Activated CD8-positive, alpha-beta memory T cell treated with anti-CD3 and anti-CD28 coated beads, Interleukin-2, amount 50 U/mL, for 48 hours (primary cell): ENCODE measurements around the gene AMER2.
"Not testable (repeated sequence)": the region's sequence is repeated elsewhere in the genome, so short reads cannot be mapped to it uniquely, and the experiment has no call there.

ENCODE experiments used
- DNase-seq: peaks from one replicate; pipeline ENCODE4 v3.0.0-alpha.2; 2020

Gene AMER2

DNA sequence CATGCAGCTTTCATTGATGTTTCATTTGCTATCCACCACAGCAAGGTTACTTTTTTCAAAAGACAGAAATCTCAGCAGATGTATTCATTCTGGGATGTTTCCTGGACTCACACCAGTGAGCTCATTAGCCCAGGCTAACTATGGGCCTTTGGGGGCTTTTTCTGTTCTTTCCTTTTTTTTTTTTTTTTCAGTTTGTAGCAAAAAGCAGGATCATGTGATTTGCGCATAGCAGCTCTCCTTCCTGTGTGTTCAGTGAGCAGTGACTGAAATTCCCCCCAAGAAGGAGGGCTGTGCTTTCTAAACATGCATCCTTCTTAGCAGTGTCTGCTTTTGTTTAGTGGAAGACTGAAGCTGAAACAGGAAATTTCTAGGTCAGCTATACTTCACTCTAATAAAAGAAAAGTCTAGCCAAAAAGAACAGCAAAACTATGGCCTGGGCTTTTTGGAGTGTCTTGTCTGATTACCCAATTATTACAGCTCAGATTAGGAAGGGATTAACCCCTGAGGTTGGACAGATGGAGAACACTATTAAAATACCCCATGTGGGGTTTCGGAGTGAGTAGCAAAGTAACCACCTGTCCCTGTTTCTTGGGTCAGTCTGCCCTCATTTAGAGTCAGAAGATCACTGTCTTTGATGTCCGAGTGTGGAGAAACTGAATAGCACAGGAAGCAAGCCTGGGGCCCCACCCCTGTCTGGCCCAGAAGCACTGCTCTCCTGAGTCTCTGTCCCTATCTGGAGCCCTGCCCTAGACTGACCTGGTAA lies 8.9 kb upstream of the AMER2 start:
- DNase-seq = no peak

DNA sequence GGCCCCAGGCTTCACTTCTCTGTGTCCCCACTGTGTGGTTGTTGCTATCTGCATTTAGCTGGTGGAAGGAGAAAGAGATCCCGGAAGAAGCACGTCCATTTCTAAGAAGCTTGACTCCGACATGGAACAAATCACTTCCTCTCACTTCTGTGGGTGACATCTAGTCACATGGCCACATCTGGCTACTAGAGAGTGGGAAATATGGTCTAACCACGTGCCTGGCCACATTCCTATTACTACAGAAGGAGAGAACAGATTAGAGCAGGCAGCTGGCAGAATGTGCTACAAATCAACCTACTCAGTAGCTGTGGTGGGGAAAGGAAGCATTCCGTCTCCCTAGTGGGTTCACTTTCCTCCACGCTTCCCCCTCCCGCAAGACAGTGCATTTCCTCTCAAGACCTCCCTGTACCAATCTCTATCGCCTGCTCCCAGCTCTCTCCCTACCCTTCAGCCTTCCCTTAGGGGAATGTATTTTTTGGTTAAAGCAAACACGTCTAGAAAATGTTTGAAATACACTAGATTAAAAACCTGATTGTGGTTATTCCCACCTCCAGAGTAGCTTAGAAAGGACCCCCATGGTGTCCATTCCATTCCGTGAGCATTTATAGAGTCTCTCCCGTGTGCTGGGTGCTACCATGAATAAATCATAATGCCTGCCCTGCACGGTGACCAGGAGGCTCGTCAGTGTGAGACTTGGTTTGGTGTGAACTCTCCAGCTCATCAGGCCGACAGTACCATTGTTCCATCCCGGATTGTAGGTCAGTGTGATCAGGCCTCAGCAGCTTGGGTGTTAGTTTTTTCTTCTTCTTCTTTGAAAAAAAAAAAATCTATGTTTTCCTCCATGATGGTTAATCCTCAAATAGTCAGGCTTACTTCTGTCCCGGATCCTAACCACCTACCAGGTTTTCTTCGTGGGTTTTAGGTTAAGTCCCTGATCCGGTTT lies 8.0 kb upstream of the AMER2 start:
- no peak for DNase-seq

DNA sequence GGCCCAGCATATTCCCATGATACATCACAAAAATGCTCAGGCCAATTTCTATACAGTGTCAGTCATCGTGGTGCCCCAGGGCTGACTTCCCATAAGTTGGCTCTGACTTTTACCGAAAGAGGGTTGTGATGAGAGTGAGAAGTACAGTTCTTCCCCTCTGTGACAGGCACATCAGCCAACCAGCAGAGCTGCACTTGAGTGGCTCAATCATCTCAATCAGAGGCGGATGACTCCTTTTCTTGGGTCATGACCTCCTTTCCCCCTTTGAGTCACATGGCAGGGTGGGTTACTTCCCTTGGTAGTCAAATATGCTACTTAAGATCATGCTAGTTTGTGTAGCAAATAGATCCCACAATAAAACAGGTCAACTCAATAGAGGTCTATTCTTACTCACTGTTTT lies 6.9 kb upstream of the AMER2 start:
- no peak for DNase-seq

DNA sequence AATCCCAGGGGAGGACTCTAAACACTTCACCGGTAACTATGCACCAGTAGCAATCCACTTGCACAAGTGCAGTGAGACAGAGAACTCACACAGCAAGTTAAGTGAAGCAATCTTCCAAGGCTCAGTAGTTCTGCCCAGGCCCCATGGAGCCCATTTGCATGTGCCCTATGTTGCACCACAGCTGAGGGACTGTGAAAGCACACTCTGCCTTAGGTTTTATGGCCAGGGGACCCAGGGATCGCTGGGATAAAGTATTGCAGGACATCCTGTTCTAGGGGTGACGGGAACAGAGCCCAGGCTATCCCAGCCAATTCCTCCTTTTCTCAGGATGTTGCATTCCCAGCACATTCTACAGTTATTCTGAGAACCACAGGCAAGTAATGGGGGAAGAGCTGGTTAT lies 6.0 kb upstream of the AMER2 start:
- no peak for DNase-seq

DNA sequence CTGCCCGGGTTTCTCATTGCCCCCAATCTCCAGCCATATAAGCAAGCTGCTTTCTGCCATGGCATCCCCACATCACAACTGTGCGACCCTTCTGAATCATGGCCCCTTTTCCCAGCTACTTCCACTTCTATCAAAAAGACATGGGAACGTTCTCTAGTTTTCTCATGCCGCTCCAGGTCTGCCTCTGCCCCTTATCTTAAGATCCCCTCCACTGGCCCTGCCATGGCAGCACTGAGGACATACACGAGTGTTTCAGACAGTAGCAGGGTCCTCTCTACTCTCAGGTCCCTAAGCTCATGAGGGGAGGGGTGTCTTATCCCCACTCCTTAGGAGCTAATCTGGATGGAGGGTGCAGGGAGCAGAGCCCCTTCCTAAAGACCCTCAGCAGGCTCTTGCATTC lies 5.5 kb upstream of the AMER2 start:
- no peak for DNase-seq

DNA sequence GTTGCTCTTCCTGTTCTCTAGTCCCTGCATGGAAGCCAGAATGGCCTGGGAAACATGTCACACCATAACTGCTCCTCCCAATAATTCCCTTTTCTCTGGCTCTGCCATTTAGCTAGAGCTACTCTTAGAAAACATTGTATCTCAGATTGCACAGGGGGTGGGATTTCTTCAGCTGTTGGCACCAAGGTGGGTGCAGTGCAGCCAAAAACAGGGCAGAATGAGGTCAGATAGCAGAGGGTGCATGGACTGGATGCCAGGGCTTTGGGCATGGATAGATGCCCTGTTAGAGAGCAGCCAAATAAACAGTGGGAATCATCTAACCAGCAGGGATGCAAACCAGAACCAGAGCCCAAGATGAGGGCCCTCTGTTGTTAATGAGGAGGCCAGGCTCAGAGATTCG lies 4.9 kb upstream of the AMER2 start:
- DNase-seq = no peak

DNA sequence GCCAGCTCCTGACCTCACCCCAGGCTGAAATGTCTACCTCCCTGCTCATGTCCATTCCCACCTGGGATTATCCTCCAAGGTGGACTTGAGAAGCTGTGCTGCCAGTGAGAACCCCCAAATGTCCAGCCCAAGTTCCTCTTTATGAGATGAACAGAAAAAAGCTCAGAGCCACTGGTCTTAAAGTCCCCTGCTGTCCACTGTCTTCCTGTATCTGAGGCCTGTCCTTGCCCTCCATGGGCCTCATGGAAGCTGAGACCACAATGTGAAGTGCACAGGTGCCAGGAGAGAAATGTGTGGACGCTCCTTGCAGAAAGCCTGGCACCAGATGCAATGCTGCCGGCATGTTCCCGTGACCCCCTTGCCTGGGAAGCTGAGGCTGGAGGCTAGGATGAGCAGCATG lies 3.3 kb upstream of the AMER2 start:
- no peak for DNase-seq

DNA sequence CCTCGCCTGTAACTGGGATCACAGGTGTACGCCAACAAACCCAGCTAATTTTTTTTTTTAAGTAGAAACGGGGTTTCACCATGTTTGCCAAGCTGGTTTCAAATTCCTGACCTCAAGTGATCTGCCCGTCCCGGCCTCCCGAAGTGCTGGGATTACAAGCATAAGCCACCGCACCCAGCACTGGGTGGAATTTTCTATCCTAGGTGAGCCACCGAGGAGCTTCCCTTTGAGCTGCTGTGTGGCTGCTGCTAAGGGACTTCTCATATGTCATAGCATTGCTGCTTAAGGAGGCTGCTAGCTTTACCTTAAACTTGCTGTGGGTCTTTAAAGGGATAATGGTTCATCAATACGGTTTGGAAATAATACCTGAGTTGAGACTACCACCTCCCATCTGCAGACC lies 2.9 kb upstream of the AMER2 start:
- no peak for DNase-seq

DNA sequence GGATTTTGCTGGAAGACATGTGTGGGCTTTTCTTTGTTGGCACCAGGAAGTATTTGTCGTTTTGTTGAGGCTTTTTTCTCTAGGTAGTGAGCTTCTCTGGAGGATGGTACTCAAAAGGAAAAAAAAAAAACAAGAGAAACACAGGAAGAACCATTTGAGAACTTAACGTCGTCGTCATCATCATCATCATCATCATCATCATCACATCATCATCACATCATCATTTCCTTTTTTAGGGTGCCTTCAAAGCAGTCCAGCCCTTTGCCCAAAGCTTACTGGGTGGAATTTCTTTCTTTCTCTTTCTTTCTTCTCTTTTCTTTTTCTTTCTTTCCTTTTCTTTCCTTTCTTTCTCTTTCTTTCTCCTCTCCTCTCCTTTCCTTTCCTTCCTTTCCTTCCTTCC lies 2.2 kb upstream of the AMER2 start:
- no peak for DNase-seq

DNA sequence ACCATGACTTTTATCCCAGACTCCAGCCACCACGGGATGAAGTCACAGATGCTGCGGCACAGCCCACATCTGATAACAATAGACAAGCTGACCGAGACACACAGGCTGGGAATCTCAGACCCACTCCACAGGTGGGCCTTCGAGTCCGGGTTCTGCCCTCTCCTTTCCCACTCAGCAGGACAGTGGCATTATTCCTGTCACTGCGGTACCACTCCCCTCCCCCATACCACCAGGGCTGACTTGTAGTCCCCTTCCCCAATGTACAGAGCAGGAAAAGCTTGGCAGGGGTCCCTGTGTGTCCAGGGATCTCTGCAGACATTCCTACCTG lies 179 bp upstream of the AMER2 start:
- DNase-seq = no peak

DNA sequence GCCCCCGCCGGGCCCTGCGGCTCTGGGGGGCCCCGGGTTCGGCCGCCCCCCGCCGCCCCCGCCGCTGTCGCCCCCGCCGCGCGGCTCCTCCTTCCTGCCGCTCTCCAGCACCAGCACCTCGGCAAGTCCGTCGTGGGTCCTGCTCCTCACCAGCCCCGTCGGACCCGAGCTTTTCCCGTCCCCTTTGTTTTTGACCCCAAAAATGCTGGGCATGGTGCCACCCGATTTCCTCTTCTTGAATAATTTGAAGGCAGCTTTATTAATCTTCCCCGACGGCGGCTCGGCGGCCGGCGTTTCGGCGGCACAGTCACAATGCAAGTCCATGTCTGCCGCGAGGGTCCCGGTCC lies 945 bp downstream of the AMER2 start:
- no peak for DNase-seq

DNA sequence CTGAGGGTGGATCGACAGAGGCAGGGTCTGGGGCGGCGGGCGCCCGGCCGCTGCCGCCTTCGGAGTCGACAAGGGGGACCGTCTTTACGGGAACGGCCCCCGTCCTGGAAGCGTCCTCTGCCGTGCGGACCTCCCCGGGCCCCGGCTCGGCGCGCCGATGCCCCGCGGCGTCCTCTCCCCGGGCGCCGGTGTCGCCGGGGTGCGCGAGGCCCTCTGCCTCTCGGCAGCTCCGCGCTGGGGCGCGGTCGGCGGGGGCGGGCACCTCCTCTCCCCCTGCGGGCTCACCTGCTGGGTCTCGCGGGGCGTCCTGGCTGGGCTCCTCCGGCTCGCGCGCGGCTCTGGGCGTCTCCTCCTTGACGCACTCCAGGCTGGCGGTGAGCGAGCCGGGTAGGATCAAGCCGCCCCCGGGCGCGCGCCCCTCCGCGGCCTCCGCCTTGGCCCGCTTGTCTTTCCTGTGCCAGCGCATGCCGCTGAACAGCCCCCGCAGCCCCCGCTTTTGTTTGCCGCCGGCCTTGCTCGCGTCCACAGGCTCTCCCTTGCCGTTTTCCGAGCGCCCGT lies 1.5 kb downstream of the AMER2 start:
- DNase-seq = peak; percentile 55

DNA sequence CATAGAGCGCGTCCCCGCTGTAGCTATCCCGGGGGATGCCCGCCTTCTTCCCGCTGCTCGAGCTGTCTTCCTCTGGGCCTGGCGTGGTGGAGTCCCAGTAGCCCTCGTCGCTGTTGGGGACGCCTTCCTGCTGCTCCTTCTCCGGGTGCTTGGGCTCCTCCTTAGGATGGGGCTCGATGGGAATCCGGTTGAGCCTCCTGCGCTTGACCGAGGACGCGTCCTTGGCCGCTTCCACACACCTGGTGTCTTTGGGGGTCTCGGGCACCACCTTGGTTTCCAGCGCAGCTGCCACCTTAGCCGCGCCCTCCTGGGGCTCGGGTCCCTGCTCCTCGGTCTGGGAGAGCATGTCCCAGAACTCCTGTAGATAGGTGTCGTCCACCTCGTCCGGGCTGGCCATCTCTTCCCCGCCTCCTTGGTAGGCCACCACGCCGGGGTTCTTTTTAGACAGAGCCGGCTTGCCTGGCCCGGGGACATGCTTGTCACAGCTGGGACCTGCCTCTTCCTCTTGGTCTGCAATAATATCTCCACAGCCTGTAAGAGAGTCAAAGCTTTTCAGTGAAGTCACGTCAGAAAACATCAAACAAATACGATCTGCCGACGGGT lies 2.0 kb downstream of the AMER2 start:
- DNase-seq = no peak

DNA sequence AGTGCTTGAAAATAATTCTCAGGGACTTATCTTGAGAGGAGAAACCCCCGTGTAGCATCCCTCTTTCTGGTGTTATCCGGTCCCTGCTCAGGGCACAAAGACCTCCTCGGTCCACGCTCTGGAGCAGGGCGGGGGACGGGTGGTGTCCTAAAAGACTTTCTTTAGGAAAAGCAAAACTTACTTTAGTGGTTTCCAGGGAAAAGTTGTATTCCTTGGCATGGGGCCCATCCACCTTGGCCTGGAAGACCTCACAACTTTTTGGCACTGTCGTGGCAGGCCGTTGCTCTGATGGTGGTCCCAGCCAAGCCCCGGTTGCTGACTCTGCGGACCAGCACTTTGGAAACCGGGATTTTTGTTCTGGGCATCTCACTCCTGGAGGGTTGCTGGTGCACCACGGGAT lies 2.7 kb downstream of the AMER2 start:
- no peak for DNase-seq

DNA sequence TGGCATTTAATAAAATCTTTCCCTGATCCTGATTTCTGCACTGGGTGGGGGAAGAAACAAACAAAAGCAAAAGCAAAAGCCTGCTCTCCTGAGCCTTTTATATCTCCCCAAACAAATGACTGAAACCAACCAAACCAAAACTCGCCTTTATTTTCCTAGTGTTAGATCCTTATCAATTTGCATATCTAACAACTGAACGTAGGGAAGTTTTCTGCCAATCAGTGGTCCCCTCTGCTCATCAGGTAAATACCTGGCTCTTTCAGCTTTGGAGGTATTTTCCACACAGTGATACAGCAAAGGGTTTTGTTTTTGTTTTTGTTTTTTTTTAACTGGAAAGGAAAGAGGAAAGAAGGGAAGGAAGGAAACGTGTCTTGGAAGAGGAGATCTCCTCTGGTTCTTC lies 3.3 kb downstream of the AMER2 start:
- DNase-seq = no peak

DNA sequence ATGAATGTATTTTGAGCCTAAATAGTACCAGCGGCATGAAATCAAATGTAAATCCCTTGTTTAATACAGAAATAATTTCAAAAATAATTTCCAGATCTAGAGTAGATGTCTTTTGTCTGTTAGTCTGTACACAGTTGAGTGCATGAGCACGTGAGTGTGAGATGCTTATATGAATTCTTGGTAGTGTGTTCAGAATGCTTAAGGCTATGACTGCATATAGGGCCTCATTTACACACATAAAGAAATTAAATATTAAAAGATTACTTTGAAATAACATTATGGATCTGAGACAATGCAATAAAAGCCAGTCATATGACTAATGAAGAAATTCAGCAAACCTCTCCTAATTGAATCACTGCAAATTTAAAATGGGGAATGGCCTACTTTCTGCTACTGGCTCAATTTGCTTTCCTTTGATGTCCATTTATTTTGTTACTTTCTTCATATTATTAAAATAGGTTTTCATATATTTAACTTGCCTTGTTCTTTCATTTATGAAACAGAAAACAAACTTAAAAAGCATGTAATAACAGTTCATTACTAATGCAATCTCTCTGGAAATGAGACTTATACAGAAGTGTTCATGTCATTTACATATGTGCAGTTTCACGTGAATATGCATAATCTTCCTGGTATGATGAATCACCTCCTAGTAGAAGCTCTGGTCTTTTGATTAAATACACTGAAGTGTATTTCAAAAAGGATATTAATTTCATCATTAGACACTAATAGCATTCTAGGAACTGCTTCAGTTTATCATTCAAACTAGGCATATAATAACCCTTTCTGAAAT lies 4.5 kb downstream of the AMER2 start:
- DNase-seq = no peak

DNA sequence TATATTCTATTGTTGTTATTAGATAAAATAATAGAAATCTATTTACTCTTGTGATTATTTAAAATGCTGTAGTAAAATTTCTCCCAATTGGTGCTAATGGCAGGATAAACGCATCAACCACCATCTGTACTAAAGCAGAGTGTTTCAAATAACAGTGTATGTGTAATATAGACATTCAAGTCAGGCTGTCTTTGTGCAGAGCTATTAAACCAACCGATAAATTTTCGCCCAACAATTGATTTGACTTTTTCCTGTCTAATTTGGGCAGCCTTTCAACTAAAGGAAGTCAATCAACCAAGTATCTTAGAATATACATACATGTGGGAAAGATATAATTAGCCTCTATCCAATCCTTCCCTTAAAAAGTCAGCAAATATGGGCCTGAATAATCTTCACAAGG lies 5.8 kb downstream of the AMER2 start:
- no peak for DNase-seq

DNA sequence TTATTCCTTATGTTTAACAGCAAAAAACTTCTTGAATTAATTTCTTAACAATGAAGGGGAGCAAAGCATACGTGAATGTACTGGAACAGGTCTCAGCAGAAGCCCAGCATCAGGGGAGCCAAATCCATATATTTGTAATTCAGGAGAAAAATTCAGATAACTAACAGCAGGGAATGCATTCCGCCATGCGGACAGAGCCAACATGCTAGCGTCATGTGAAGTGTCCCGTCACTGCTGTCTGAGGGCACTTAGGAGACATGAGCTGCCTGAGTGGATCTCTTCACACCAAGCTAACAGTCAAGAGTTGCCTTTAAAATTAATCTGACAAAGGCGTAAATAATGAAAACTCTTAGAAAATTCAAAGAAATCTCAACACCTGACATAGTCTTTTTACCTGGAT lies 6.4 kb downstream of the AMER2 start:
- DNase-seq = no peak

DNA sequence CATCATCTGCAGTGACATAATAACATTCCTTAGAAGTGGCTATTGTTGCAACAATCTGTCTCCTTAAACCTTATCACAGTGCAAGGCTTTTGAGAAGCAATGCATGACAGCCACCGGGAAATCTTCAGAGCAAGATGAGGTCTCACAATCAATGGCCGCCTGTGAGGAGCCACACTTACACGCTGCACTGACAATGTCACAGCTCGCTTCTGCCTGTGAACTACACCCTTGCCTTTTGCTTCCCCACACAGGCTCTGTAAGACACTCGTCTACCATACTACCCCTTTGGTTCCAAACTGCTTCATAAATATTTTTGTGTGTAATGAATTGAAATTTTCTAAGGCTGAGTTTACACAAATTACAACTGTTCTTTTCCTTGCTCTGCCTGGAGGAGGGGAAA lies 6.9 kb downstream of the AMER2 start:
- not testable (repeated sequence) for DNase-seq

DNA sequence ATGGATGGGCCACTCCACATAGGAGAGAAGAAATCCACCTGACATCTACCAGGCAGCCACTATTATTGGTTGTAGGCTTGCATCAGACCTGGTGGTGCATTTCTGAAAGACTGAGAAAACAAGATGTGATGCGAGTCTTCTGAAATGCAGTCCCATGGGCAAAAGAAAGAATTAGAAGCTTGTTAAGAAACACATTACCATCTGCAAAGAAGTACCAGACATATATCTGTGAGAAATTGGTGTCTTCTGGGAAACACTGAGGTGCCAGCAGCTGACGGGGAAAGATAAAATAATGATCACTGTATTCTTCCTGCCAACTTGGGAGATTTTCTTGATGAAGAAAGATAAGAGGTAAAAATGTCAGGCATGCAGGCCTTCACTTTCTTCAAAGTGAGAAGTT lies 14.4 kb downstream of the AMER2 start:
- no peak for DNase-seq

DNA sequence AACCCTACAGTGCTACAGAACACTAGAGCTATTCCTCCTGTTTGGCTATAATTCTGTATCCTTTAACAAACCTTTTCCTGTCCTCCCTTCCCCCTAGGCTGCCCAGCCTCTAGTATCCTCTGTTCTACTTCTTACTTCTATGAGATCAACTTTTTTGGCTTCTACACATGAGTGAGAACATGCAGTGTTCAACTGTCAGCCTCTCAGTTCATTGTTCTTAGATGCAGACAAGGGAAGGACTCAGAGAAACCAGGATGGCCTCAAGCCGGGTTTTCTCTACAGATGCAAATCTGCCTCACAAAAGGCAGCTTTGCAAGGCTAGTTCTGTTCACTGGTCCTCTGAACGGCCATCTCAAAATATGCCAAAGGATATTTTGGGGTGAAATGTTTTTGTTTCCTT lies 18.4 kb downstream of the AMER2 start:
- no peak for DNase-seq

DNA sequence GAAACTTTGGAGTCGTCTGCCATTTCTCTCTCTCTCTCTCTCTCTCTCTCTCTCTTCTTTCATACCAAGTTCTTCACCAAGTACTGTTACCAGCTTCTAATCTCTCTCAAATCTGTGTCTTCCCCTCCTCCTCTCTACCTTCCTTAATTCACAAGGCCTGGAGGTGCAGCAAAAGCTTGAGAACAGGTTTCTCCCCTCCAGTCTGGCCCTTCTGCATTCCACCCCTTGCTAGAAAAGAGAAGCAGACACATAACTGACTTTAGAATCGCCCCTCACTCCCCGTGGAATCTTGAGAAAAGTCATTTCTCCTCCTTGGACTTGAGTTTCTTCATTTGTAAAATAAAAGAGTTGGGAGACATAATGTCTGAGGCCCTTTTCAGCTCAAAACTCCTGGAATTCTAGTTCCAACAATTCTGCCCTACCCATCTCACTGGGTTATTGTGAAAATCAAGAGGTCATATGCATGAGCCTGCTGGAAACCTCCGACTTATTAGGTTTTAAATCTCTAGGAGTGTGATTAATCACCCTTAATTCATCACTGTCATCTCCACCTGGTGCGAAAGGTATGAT lies 20.4 kb downstream of the AMER2 start:
- no peak for DNase-seq

DNA sequence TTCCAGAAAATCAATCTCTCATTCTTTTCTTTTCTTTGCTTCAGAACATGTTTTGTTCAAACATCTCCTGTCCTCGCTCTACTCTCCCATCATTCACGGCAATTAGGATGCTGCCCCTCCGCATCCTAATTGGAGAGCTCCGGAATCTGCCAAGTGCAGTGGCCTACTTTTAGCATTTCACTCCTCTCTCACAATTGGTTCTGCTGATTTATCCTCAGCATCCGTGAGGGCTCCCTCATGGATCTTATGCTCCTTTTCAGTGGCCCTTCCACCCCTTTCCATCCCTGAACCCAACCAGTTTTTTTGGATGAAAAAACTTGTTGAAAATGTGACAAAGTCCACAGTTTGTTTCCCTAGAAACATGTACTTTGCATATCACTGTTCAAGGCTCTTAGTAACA lies 22.4 kb downstream of the AMER2 start:
- DNase-seq = no peak
